Measurements from ENCODE around the gene TNFSF10.

Gene TNFSF10

GRCh38 chr3:172470588-172470987 is 52.6 kb downstream of the TNFSF10 start:
- no peaks in the 10 kb centered on the region for H3K36me3 ChIP-seq (replicated peaks; ENCODE audit: low read depth, low read length)
- no peak overlapping the region for H3K4me2 ChIP-seq (ENCODE audit: low read length)
- no peak for TF ChIP-seq EZH2phosphoT487 (IDR thresholded peaks at IDR 0.05; ENCODE audit: low read depth)
- no peak for TF ChIP-seq CTCF (IDR thresholded peaks at IDR 0.05; ENCODE audit: low read depth, low read length)
- no peak overlapping the region for H3K4me3 ChIP-seq (ENCODE audit: low read length)
- H2AFZ ChIP-seq (ENCODE audit: low read depth, low read length): no peak overlapping the region
- no peak overlapping the region for H3K9ac ChIP-seq (ENCODE audit: low read length)
- H4K20me1 ChIP-seq (ENCODE audit: insufficient read depth, low read length): no peaks in the 10 kb centered on the region
- H3K4me1 ChIP-seq (ENCODE audit: low read length): no peaks in the 10 kb centered on the region
- H3K27ac ChIP-seq (ENCODE audit: low read length): no peak overlapping the region
- H3K79me2 ChIP-seq (ENCODE audit: low read length): no peaks in the 10 kb centered on the region
- 0 out of 2 replicates have a peak, but pooled peaks cover 4% of the 10 kb centered on the region for H3K27me3 ChIP-seq (ENCODE audit: low read depth, low read length)
- no peaks in the 10 kb centered on the region for H3K9me3 ChIP-seq (ENCODE audit: insufficient read depth, low read length)

GRCh38 chr3:172467170-172467824 is 55.9 kb downstream of the TNFSF10 start:
- Histone ChIP-seq H3K27ac (ENCODE audit: low read length) (no peak overlapping the region), H3K9ac (ENCODE audit: low read length) (no peak overlapping the region), H3K79me2 (ENCODE audit: low read length) (no peaks in the 10 kb centered on the region), H3K4me3 (ENCODE audit: low read length) (no peak overlapping the region), H4K20me1 (ENCODE audit: insufficient read depth, low read length) (no peaks in the 10 kb centered on the region), H3K4me1 (ENCODE audit: low read length) (no peaks in the 10 kb centered on the region), H3K4me2 (ENCODE audit: low read length) (no peak overlapping the region), H3K27me3 (ENCODE audit: low read depth, low read length) (0 out of 2 replicates have a peak, but pooled peaks cover 4% of the 10 kb centered on the region), H3K9me3 (ENCODE audit: insufficient read depth, low read length) (no peaks in the 10 kb centered on the region), H3K36me3 (replicated peaks; ENCODE audit: low read depth, low read length) (no peaks in the 10 kb centered on the region), H2AFZ (ENCODE audit: low read depth, low read length) (no peak overlapping the region)
- TF ChIP-seq CTCF (IDR thresholded peaks at IDR 0.05; ENCODE audit: low read depth, low read length): no peak
- no peak for TF ChIP-seq EZH2phosphoT487 (IDR thresholded peaks at IDR 0.05; ENCODE audit: low read depth)

GRCh38 chr3:172466553-172467130 is 56.6 kb downstream of the TNFSF10 start:
- H4K20me1 ChIP-seq (ENCODE audit: insufficient read depth, low read length): no peaks in the 10 kb centered on the region
- H3K79me2 ChIP-seq (ENCODE audit: low read length): no peaks in the 10 kb centered on the region
- H3K27me3 ChIP-seq (ENCODE audit: low read depth, low read length): 0 out of 2 replicates have a peak, but pooled peaks cover 4% of the 10 kb centered on the region
- no peak overlapping the region for H3K27ac ChIP-seq (ENCODE audit: low read length)
- no peak overlapping the region for H2AFZ ChIP-seq (ENCODE audit: low read depth, low read length)
- H3K9ac ChIP-seq (ENCODE audit: low read length): no peak overlapping the region
- no peak overlapping the region for H3K4me3 ChIP-seq (ENCODE audit: low read length)
- H3K4me2 ChIP-seq (ENCODE audit: low read length): no peak overlapping the region
- H3K9me3 ChIP-seq (ENCODE audit: insufficient read depth, low read length): no peaks in the 10 kb centered on the region
- no peaks in the 10 kb centered on the region for H3K36me3 ChIP-seq (replicated peaks; ENCODE audit: low read depth, low read length)
- TF ChIP-seq CTCF (IDR thresholded peaks at IDR 0.05; ENCODE audit: low read depth, low read length) (no peak), EZH2phosphoT487 (IDR thresholded peaks at IDR 0.05; ENCODE audit: low read depth) (no peak)
- no peaks in the 10 kb centered on the region for H3K4me1 ChIP-seq (ENCODE audit: low read length)

- no peak overlapping the region for H3K9ac ChIP-seq (ENCODE audit: low read length)
- H3K4me1 ChIP-seq (ENCODE audit: low read length): no peaks in the 10 kb centered on the region
- no peaks in the 10 kb centered on the region for H4K20me1 ChIP-seq (ENCODE audit: insufficient read depth, low read length)
- no peaks in the 10 kb centered on the region for H3K9me3 ChIP-seq (ENCODE audit: insufficient read depth, low read length)
- H3K4me2 ChIP-seq (ENCODE audit: low read length): no peak overlapping the region
- no peak overlapping the region for H3K4me3 ChIP-seq (ENCODE audit: low read length)
- H3K27ac ChIP-seq (ENCODE audit: low read length): no peak overlapping the region
- H2AFZ ChIP-seq (ENCODE audit: low read depth, low read length): no peak overlapping the region
- H3K36me3 ChIP-seq (replicated peaks; ENCODE audit: low read depth, low read length): no peaks in the 10 kb centered on the region
- H3K27me3 ChIP-seq (ENCODE audit: low read depth, low read length): 0 out of 2 replicates have a peak, but pooled peaks cover 4% of the 10 kb centered on the region
- no peaks in the 10 kb centered on the region for H3K79me2 ChIP-seq (ENCODE audit: low read length)
- TF ChIP-seq EZH2phosphoT487 (IDR thresholded peaks at IDR 0.05; ENCODE audit: low read depth): no peak
- TF ChIP-seq CTCF (IDR thresholded peaks at IDR 0.05; ENCODE audit: low read depth, low read length): no peak
Measured at GRCh38 chr3:172465281-172465680, 57.9 kb downstream of the TNFSF10 start.
